Muscle of back (tissue), 13 donors: Measurements from ENCODE around the gene FAM151B. TPM values are rescaled to one million over a fixed set of nuclear protein-coding genes. Genes with fewer than 3 reads are reported as not detected.
A peak's percentile ranks its signal among the peaks of the same experiment; 100 is the strongest.
"Not testable (repeated sequence)": the region's sequence is repeated elsewhere in the genome, so short reads cannot be mapped to it uniquely, and the experiment has no call there.

Source experiments
- DNase-seq, 3 donors: peaks; one replicate each; pipeline versions ENCODE4 v3.0.0 to v3.0.0-alpha.2; 2013
- long read RNA-seq, 9 donors: transcript quantifications; one replicate each; lab custom pipeline, GENCODE V29; 2026
- polyA plus RNA-seq, 10 donors: library from polyadenylated mRNA; unstranded; fragments of 120-200 nt; gene quantifications; one replicate each; pipeline ENCODE4 v1.2.1, GENCODE V29; 2013; ENCODE audit not compliant: insufficient read length in 10 of 10

FAM151B gene, protein sequence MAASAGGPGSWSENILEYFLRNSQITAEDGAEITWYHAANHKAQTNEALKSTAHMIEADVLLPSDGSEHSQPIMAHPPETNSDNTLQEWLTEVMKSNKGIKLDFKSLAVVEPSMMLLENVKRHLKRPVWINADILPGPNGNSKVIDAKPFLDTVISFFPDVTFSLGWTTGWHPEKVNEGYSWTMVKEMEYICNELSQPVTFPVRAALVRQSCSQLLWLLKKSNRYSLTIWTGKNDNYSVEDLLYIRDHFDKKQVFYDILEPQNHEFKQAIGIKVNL
- polyA plus RNA-seq = 1 to 10 TPM; 3.0 to 5.8 (median 4.4) TPM
- long read RNA-seq, donor 1 = 0 reads
- long read RNA-seq, donor 2 = 0 reads
- long read RNA-seq, donor 3 = 0 reads
- long read RNA-seq, donor 4 = 0 reads
- long read RNA-seq, donor 5 = 0 reads
- long read RNA-seq, donor 6 = 0 reads
- long read RNA-seq, donor 7, partial matches to known transcripts = 18 of 18 reads
- long read RNA-seq, donor 7, other reads (novel, unspliced or antisense) = 0 of 18 reads
- long read RNA-seq, donor 8 = 0 reads
- long read RNA-seq, donor 9 = 0 reads

- peak; percentile 78 to 94 (median 86) for DNase-seq
These were observed at the start of gene FAM151B for GRCh38 chr5:80487829-80488721. TSS of gene FAM151B (plus strand) at chr5:80488100. CDS start at chr5:80488124, 24 bp downstream.

- DNase-seq = no peak
These were observed 49.2 kb upstream of the FAM151B start for GRCh38 chr5:80438739-80439138.

DNA sequence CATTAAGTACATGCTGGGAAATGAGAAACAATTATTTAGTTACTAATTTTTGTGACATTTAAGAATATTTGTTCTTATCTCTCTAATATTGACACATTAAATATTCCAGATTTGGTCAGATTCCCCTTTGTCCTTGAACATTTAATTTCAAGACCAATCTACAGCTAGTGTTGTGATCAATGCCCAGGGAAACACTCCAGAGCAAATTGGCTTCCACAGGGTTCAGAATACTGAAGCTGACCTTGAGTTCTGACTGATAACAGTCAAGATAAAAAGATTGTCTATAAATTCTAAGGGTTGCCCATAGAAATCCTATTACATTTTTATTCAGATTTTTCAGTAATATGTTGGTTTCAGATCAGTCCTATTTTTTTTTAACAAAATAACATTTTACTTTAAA, 48.7 kb upstream of the FAM151B start:
- no peak for DNase-seq

GRCh38 chr5:80442742-80443141, 45.2 kb upstream of the FAM151B start:
- no peak for DNase-seq

GRCh38 chr5:80453366-80453765, 34.5 kb upstream of the FAM151B start:
- DNase-seq = no peak

GRCh38 chr5:80463269-80463668, 24.6 kb upstream of the FAM151B start:
- no peak for DNase-seq

GRCh38 chr5:80466669-80467485, 21.0 kb upstream of the FAM151B start:
- DNase-seq = no peak

DNA sequence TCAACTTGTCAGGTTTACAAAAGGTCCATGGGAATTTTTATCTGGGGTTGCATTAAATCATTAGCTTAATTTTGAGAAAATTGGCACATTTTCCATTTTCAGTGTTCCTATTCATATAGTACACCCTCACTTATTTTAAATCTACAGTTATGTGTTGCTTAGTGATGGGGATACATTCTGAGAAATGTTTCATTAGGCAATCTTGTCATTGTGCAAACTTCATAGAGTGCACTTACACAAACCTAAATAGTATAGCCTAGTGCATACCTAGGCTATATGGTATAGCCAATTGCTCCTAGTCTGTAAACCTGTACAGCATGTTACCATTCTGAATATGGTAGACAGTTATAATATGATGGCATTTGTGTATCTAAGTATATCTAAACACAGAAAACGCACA, 19.8 kb upstream of the FAM151B start:
- DNase-seq = no peak

- not testable (repeated sequence) for DNase-seq
These were observed 17.3 kb upstream of the FAM151B start for GRCh38 chr5:80470631-80471030.

DNA sequence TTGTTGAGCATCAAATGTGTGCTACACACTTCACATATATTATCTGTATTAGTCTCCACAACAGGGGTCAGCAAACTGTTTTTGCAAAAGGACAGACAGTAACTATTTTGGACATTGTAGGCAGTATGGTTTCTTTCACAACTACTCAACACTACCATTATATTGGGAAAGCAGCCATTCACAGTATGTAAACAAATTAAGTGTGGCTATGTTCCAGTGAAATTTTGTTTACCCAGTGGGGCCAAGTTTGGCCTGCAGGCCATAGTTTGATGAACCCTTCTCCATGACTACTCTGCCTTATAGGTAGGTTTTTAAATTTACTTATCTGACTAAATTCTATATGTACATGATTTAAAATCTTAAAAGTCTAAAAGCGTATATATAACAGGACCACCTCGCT, 13.0 kb upstream of the FAM151B start:
- no peak for DNase-seq

DNA sequence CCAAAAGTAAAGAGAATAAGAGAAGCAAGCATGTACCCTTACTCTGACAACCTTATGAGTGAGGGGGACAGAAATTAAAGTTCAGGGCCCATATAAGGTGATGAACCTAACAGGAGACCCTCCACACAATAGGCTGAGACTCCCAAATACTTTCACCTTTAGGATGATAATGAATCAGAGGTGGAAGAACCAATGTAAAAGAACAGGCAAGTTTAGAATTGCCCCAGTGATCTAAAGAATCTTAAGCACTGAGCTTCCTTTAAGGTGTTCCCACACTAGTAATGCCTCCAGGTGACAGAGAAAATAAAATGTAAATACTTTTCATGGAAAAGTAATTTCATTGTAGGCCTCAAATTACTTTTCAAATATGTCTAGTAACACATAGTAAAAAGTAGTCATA, 8.2 kb upstream of the FAM151B start:
- no peak for DNase-seq

DNA sequence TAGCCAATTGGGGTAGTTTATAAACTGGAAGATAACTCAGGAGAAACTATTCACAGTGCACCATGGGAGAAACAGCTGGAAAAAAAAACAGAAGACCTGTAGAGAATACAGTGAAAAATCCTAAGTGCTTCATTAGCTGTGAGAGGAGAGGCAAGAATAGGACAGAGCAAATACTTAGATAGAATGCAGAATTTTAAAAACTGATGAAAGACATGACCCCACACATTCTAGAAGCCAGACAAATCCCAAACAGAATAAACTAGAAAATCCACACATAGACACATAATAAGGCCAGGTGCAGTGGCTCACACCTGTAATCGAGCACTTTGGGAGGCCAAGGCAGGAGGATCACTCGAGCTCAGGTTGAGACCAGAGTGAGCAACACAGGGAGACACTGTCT, 7.5 kb upstream of the FAM151B start:
- DNase-seq = no peak

- peak in 1 of 3 donors; percentile 12 for DNase-seq
These were observed 6.6 kb upstream of the FAM151B start for GRCh38 chr5:80481019-80481893.

- DNase-seq = no peak
These were observed 5.3 kb upstream of the FAM151B start for GRCh38 chr5:80482578-80482977.

DNA sequence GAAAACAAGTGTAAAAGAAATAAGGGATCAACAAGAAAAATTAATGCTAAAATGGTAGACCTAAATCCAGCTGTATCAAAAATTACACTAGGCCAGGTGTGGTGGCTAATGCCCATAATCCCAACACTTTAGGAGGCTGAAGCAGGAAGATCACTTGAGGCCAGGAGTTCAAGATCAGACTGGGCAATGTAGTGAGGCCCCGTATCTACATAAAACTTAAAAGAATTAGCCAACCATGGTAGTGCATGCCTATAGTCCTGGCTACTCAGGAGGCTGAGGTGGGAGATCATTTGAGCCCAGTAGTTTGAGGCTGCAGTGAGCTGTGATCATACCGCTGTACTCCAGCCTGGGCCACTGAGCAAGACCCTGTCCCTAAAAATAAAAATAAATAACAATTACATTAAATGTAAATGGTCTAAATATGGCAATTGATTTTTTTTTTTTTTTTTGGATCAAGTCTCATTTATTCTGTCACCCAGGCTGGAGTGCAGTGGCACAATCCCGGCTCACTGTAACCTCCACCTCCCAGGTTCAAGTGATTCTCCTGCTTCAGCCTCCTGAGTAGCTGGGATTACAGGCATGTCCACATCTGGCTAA, 4.2 kb upstream of the FAM151B start:
- DNase-seq = no peak

DNA sequence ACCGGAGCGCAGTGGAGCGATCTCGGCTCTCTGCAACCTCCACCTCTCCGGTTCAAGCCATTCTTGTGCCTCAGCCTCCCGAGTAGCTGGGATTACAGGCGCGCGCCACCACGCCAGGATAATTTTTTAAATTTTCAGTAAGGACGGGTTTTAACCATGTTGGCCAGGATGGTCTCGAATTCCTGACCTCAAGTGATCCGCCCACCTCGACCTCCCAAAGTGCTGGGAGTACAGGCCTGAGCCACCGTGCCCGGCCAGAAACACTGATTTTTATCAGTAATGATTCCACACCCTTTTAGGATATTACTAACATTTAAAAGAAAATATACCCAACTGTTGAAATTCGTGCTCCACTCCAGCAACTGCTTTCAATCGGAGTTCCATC, 464 bp upstream of the FAM151B start:
- no peak for DNase-seq

GRCh38 chr5:80491296-80491695, 3.4 kb downstream of the FAM151B start:
- no peak for DNase-seq

- no peak for DNase-seq
These were observed 4.8 kb downstream of the FAM151B start for GRCh38 chr5:80492741-80493140.

DNA sequence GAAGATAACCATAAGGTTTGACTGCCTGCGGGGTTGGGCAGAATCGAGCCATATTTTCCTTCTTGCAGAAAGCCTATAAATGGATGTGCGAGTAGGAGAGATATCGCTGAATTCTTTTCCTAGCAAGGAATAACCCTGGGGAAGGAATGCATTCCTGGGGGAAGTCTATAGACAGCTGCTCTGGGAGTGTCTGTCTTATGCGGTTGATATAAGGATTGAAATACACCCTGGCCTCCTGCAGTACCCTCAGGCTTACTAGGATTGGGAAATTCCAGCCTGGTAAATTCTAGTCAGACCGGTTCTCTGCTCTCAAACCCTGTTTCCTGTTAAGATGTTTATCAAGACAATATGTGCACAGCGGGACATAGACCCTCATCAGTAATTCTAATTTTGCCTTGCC, 5.5 kb downstream of the FAM151B start:
- not testable (repeated sequence) for DNase-seq

GRCh38 chr5:80495891-80496290, 8.0 kb downstream of the FAM151B start:
- no peak for DNase-seq
